K562 (cell line): ENCODE results near the gene MAP2K7. TPM values are rescaled to one million over a fixed set of nuclear protein-coding genes. Genes with fewer than 3 reads are reported as not detected.

Experiments
- ATAC-seq: fragments of 200-7000 bp; cut with Tn5 transposase; 3 replicates; pipeline ENCODE4 v1.9.1; 2020; ENCODE audit warnings: moderate library complexity
- BruUV-seq: library from RNA; stranded (reverse); fragments of 400-500 nt; replicated peaks from 2 replicates; lab custom pipeline; 2021; lab: Mats Ljungman, UMichigan
- CTCF ChIA-PET: fragments of 300-600 bp; formaldehyde crosslinking; extraction: SDS; loops from one replicate; lab custom pipeline; 2021; ENCODE audit warnings: low intra/inter-chr PET ratio; lab: Yijun Ruan, JAX
- POLR2A ChIA-PET: fragments of 300-600, 350-650 bp; sonication (Branson Sonifier 250); formaldehyde crosslinking; extraction: SDS; loops from one replicate; lab custom pipeline; 2021; ENCODE audit warnings: antibody characterized with exemption, inconsistent platforms; lab: Yijun Ruan, JAX
- DNase-seq, 4 experiments: peaks; one replicate each; pipeline versions ENCODE4 v3.0.0 to v3.0.0-alpha.2; 2011 to 2018; ENCODE audit warnings: low spot score in 3 of 4, mixed read lengths in 3 of 4; ENCODE audit errors: extremely low read depth in 1 of 4
- FAIRE-seq: peaks from 2 replicates; lab custom pipeline; 2011; peaks lifted over from hg19 to GRCh38; lab: Jason Lieb, UNC
- H2AFZ ChIP-seq: 2 replicates; pipeline ENCODE4 v1.6.0; 2011; ENCODE audit warnings: low read depth, low read length, control low read depth, inconsistent platforms
- H3K27ac ChIP-seq: fragments of 200-600 bp; 3 replicates; pipeline ENCODE4 v1.8.0; 2011; ENCODE audit warnings: low read depth, mild to moderate bottlenecking, control low read depth, inconsistent platforms, low read length, moderate library complexity, mixed read lengths; ENCODE audit errors: extremely low read depth
- H3K27me3 ChIP-seq, 2 experiments: fragments of 300-600 bp in 1 of 2; 2 replicates in 1 of 2; 3 replicates in 1 of 2; pipeline versions ENCODE4 v1.6.0 to v1.8.0; 2011; ENCODE audit warnings: inconsistent platforms in 2 of 2, low read length in 2 of 2, mild to moderate bottlenecking in 1 of 2, mixed read lengths in 1 of 2, moderate library complexity in 1 of 2; ENCODE audit not compliant: control insufficient read depth in 2 of 2, insufficient read depth in 2 of 2
- H3K36me3 ChIP-seq: fragments of 300-600 bp; 3 replicates; pipeline ENCODE4 v1.8.0; 2011; ENCODE audit warnings: mild to moderate bottlenecking, low read length, inconsistent platforms; ENCODE audit not compliant: control insufficient read depth, insufficient read depth
- H3K4me1 ChIP-seq, 2 experiments: fragments of 200-600 bp in 1 of 2; replicated peaks in 1 of 2; 2 replicates in 1 of 2; 3 replicates in 1 of 2; pipeline versions ENCODE4 v1.5.1 to v1.8.0; 2011; ENCODE audit warnings: inconsistent platforms in 2 of 2, low read length in 2 of 2, mild to moderate bottlenecking in 1 of 2, mixed read lengths in 1 of 2, moderate library complexity in 1 of 2; ENCODE audit not compliant: control insufficient read depth in 2 of 2, insufficient read depth in 2 of 2
- H3K4me2 ChIP-seq: 2 replicates; pipeline ENCODE4 v1.6.1; 2011; ENCODE audit warnings: low read length, control low read depth, inconsistent platforms, mixed read lengths; ENCODE audit not compliant: insufficient read depth
- H3K4me3 ChIP-seq: fragments of 200-600 bp; sonication (generic), shearing (Covaris generic); 2 replicates; pipeline ENCODE4 v1.5.1; 2016; ENCODE audit warnings: control low read depth, inconsistent platforms
- H3K79me2 ChIP-seq: fragments of 200-600 bp; 3 replicates; pipeline ENCODE4 v1.8.0; 2011; ENCODE audit warnings: low read length, inconsistent platforms; ENCODE audit not compliant: control insufficient read depth, insufficient read depth
- H3K9ac ChIP-seq, 2 experiments: 2 replicates each; pipeline versions ENCODE4 v1.6.0 to v1.6.1; 2011; ENCODE audit warnings: low read depth in 2 of 2, low read length in 2 of 2, control low read depth in 1 of 2, inconsistent platforms in 1 of 2, mild to moderate bottlenecking in 1 of 2, mixed read lengths in 1 of 2; ENCODE audit not compliant: insufficient read depth in 1 of 2
- H3K9me1 ChIP-seq: one replicate; pipeline ENCODE4 v1.6.0; 2011; ENCODE audit warnings: inconsistent platforms, mild to moderate bottlenecking, low read length, moderate library complexity; ENCODE audit not compliant: control insufficient read depth, insufficient read depth
- H3K9me3 ChIP-seq: replicated peaks from 2 replicates; pipeline ENCODE4 v1.5.1; 2011; ENCODE audit warnings: low read depth, low read length, inconsistent platforms; ENCODE audit not compliant: control insufficient read depth, insufficient read depth
- H4K20me1 ChIP-seq: replicated peaks from 2 replicates; pipeline ENCODE4 v1.6.1; 2011; ENCODE audit warnings: low read length, inconsistent platforms, mixed read lengths; ENCODE audit not compliant: control insufficient read depth, insufficient read depth
- CTCFL ChIP-seq: IDR thresholded peaks from 2 replicates; pipeline ENCODE4 v1.6.1; 2011; ENCODE audit warnings: borderline replicate concordance, low read depth, mild to moderate bottlenecking, moderate library complexity, low read length; ENCODE audit not compliant: insufficient read depth, poor library complexity, severe bottlenecking
- FOXJ2 ChIP-seq: fragments of 200-800 bp; sonication (Bioruptor generic); IDR thresholded peaks from 2 replicates; pipeline ENCODE4 v1.6.1; 2016; ENCODE audit warnings: missing genetic modification characterization, missing compliant biosample characterization
- KLF13 ChIP-seq: fragments of 450-650 bp; IDR thresholded peaks from 2 replicates; pipeline ENCODE4 v1.6.1; 2016; ENCODE audit warnings: missing genetic modification characterization, low read depth, mild to moderate bottlenecking, missing compliant biosample characterization, moderate library complexity, borderline replicate concordance
- RBFOX2 ChIP-seq: fragments of 200-400 bp; formaldehyde crosslinking; IDR thresholded peaks from 2 replicates; pipeline ENCODE4 v1.6.1; 2017; ENCODE audit warnings: low read depth, mild to moderate bottlenecking, low read length, moderate library complexity
- SUPT5H ChIP-seq: fragments of 450-650 bp; IDR thresholded peaks from 2 replicates; pipeline ENCODE4 v1.6.1; 2016
- ZNF3 ChIP-seq: fragments of 250-450 bp; sonication (Bioruptor Pico); IDR thresholded peaks from 2 replicates; pipeline ENCODE4 v1.5.0; 2021; ENCODE audit warnings: mild to moderate bottlenecking, moderate library complexity
- ZNF384 ChIP-seq: IDR thresholded peaks from 2 replicates; pipeline ENCODE4 v1.6.1; 2012; ENCODE audit warnings: low read depth, low read length, improper control_type of control experiment
- ZNF740 ChIP-seq, 3 experiments: fragments of 200-800 bp in 1 of 3; sonication (Bioruptor generic) in 1 of 3; sonication (generic) in 1 of 3; formaldehyde crosslinking in 1 of 3; IDR thresholded peaks; 2 replicates each; pipeline versions ENCODE4 v1.6.1 to v1.8.0; 2016 to 2022; ENCODE audit warnings: mild to moderate bottlenecking in 2 of 3, missing compliant biosample characterization in 2 of 3, missing genetic modification characterization in 2 of 3, missing genetic modification reagents in 1 of 3
- WGBS: fragments of 100-300 bp; shearing (Covaris generic); methylation state at CpG from one replicate; pipeline ENCODE4 v1.1.6; 2016; ENCODE audit warnings: low coverage, mixed read lengths; ENCODE audit not compliant: insufficient coverage; ENCODE audit errors: missing lambda C conversion rate; 5-methylcytosine and 5-hydroxymethylcytosine counted together
- in situ Hi-C: fragments of 300-500 bp; cut with MboI; formaldehyde crosslinking; loops from 4 replicates; pipeline ENCODE4 v1.15.0; 2018; ENCODE audit warnings: inconsistent platforms, mixed read lengths
- intact Hi-C: fragments of 100-400 bp; cut with micrococcal nuclease; formaldehyde crosslinking; loops from 2 replicates; pipeline ENCODE4 v1.14.2; 2022
- polyA plus RNA-seq, 8 experiments: library from polyadenylated mRNA; depleted of rRNA in 4 of 8; stranded (reverse) in 5 of 8; unstranded in 3 of 8; fragments of >200 nt; fragmentation: Nextera tagmentation in 2 of 8; fragmentation: Illumina TruSeq in 1 of 8; extraction: Ambion mirVana in 2 of 8; extraction: Trizol in 1 of 8; gene quantifications; 2 replicates each; pipeline versions ENCODE4 v1.2.1 to v1.2.3, GENCODE V29; 2011 to 2014; ENCODE audit warnings: inconsistent platforms in 1 of 8, missing spikeins in 1 of 8
- total RNA-seq, 7 experiments: library from RNA; depleted of rRNA in 6 of 7; stranded (reverse); fragments of >200 nt in 6 of 7; fragmentation: Illumina TruSeq in 2 of 7; extraction: Trizol in 2 of 7; gene quantifications; 2 replicates each; pipeline versions ENCODE4 v1.2.1 to v1.2.3, GENCODE V29; 2011 to 2021; ENCODE audit warnings: low replicate concordance in 1 of 7

The MAP2K7 gene
- total and polyA plus RNA-seq, 9 of the 15 experiments (the other 6 are each of a cell fraction or from before 2014, with no cell fraction given), result 0.51 to 45.8 (median 14.1) TPM

- H3K4me1 ChIP-seq, result peaks cover 11 to 82% of the 10 kb centered on the region in 2 experiments
- BruUV-seq, result no TSS peak
- no peak overlapping the region for H3K4me2 ChIP-seq
- ChIA-PET POLR2A (interaction anchor here (1.3 to 2.7 kb wide), 4 partner anchors 8 to 15 kb away, joined by 6 to 17 read pairs (median 8); partner anchors contain the start of genes SNAPC2 and TIMM44), CTCF (no interaction called here)
- no peak overlapping the region; the same call in 2 of the 3 replicates for H3K27ac ChIP-seq
- in situ Hi-C loops, result no loop called here
- H3K79me2 ChIP-seq, result no peaks in the 10 kb centered on the region
- no peak for DNase-seq
- no peak overlapping the region for H2AFZ ChIP-seq
- no peaks in the 10 kb centered on the region for H3K9me1 ChIP-seq
- FAIRE-seq, result no peak
- no peak overlapping the region for H3K4me3 ChIP-seq
- TF ChIP-seq ZNF3 (CRISPR knock-in tag) (no peak), SUPT5H (0 out of 2 replicates have a peak, but pooled peaks have one; percentile 6)
- intact Hi-C loops, result no loop called here
- no peaks in the 10 kb centered on the region for H3K9me3 ChIP-seq
- peaks cover 21% of the 10 kb centered on the region for H4K20me1 ChIP-seq
- ATAC-seq, result no peak
- peak overlapping the region in 1 of 2 experiments; percentile 62; a peak in 2 of 4 replicates for H3K9ac ChIP-seq
- peaks cover 53% of the 10 kb centered on the region; the same call in 2 of the 3 replicates for H3K36me3 ChIP-seq
- 92% methylated on average over 9 of the region's 9 CpGs for WGBS
- no peaks in the 10 kb centered on the region for H3K27me3 ChIP-seq
These were observed 24.6 kb downstream of the MAP2K7 start for GRCh38 chr19:7928334-7928706.

- peak; percentile 81 for FAIRE-seq
- H3K9me1 ChIP-seq, result no peaks in the 10 kb centered on the region
- CTCF ChIA-PET, result no interaction called here
- POLR2A ChIA-PET, result interaction anchor here (0.5 to 3.3 kb wide), 8 partner anchors 9 to 151 kb away, joined by 3 to 27 read pairs (median 5); partner anchors contain the start of genes MAP2K7, SNAPC2 and TIMM44
- no peaks in the 10 kb centered on the region for H3K79me2 ChIP-seq
- WGBS, result 60% methylated on average over 21 of the region's 24 CpGs
- peaks cover 11 to 78% of the 10 kb centered on the region in 2 experiments for H3K4me1 ChIP-seq
- no peak overlapping the region for H3K4me2 ChIP-seq
- peaks cover 21% of the 10 kb centered on the region for H4K20me1 ChIP-seq
- BruUV-seq, result TSS peak; percentile 24
- H3K9ac ChIP-seq, result 0 out of 4 replicates have a peak overlapping the region, but pooled peaks of 1 of the 2 experiments have one; percentile 10
- no peaks in the 10 kb centered on the region for H3K9me3 ChIP-seq
- in situ Hi-C loops, result no loop called here
- H3K27me3 ChIP-seq, result no peaks in the 10 kb centered on the region
- H2AFZ ChIP-seq, result no peak overlapping the region
- peak overlapping the region; percentile 19; the same call in 1 of the 3 replicates for H3K27ac ChIP-seq
- peaks cover 60% of the 10 kb centered on the region; the same call in 2 of the 3 replicates for H3K36me3 ChIP-seq
- H3K4me3 ChIP-seq, result no peak overlapping the region
- peak; percentile 66 to 76 (median 71) for DNase-seq
- intact Hi-C loops, result no loop called here
- peak; percentile 57 for ATAC-seq
- TF ChIP-seq ZNF740 (CRISPR knock-in tag; IDR thresholded peaks at IDR 0.05) (peak; percentile 89), ZNF740 (tag; IDR thresholded peaks at IDR 0.05) (peak in 1 of 2 experiments; percentile 75; a peak in 2 of 4 replicates), FOXJ2 (peak; percentile 93), RBFOX2 (peak; percentile 65), KLF13 (tag) (no peak), ZNF384 (0 out of 2 replicates have a peak, but pooled peaks have one; percentile 19), CTCFL (peak; percentile 2)
These were observed 25.3 kb downstream of the MAP2K7 start for GRCh38 chr19:7928741-7929701.
